DOHH2 (cell line): ENCODE data around the gene CDK4.

ENCODE experiments used
- H3F3A ChIP-seq: fragments of 200-600 bp; sonication (generic), shearing (Covaris generic); 2 replicates; pipeline ENCODE4 v1.6.0; 2016; ENCODE audit warnings: antibody characterized with exemption, mild to moderate bottlenecking; ENCODE audit not compliant: control insufficient read depth, insufficient read depth
- H3K27ac ChIP-seq: fragments of 200-600 bp; sonication (generic); 2 replicates; pipeline ENCODE4 v1.5.1; 2014; ENCODE audit warnings: low read depth, mild to moderate bottlenecking, low read length, moderate library complexity
- H3K27me3 ChIP-seq: fragments of 200-600 bp; sonication (generic); 2 replicates; pipeline ENCODE4 v1.6.1; 2014; ENCODE audit warnings: mild to moderate bottlenecking, low read length, mixed read lengths; ENCODE audit not compliant: control insufficient read depth
- H3K36me3 ChIP-seq: fragments of 200-600 bp; sonication (generic); 2 replicates; pipeline ENCODE4 v1.6.1; 2014; ENCODE audit warnings: mild to moderate bottlenecking, low read length, moderate library complexity, mixed read lengths; ENCODE audit not compliant: control insufficient read depth
- H3K4me1 ChIP-seq: fragments of 200-600 bp; sonication (generic); 2 replicates; pipeline ENCODE4 v1.6.1; 2014; ENCODE audit warnings: mild to moderate bottlenecking, low read length, mixed read lengths; ENCODE audit not compliant: control insufficient read depth
- H3K4me2 ChIP-seq: fragments of 200-600 bp; sonication (generic); 2 replicates; pipeline ENCODE4 v1.6.0; 2014; ENCODE audit warnings: mild to moderate bottlenecking, low read length, moderate library complexity
- H3K4me3 ChIP-seq: fragments of 200-600 bp; sonication (generic); 2 replicates; pipeline ENCODE4 v1.5.1; 2014; ENCODE audit warnings: mild to moderate bottlenecking, low read length, mixed read lengths
- H3K79me2 ChIP-seq: fragments of 200-600 bp; sonication (generic); 2 replicates; pipeline ENCODE4 v1.6.1; 2014; ENCODE audit warnings: mild to moderate bottlenecking, low read length, mixed read lengths; ENCODE audit not compliant: control insufficient read depth
- H3K9me2 ChIP-seq: fragments of 200-600 bp; sonication (generic); replicated peaks from 2 replicates; pipeline ENCODE4 v1.6.1; 2014; ENCODE audit warnings: mild to moderate bottlenecking, low read length, mixed read lengths; ENCODE audit not compliant: control insufficient read depth
- H3K9me3 ChIP-seq: fragments of 200-600 bp; sonication (generic); 2 replicates; pipeline ENCODE4 v1.6.1; 2014; ENCODE audit warnings: antibody characterized with exemption, low read length, mixed read lengths; ENCODE audit not compliant: control insufficient read depth, insufficient read depth
- H4K20me1 ChIP-seq: fragments of 200-600 bp; sonication (generic); 2 replicates; pipeline ENCODE4 v1.6.0; 2014; ENCODE audit warnings: low read depth, mild to moderate bottlenecking, antibody characterized with exemption, low read length, moderate library complexity; ENCODE audit not compliant: control insufficient read depth, insufficient read depth
- EZH2phosphoT487 ChIP-seq: fragments of 200-600 bp; sonication (generic); IDR thresholded peaks from 2 replicates; pipeline ENCODE4 v1.6.1; 2017; ENCODE audit warnings: borderline replicate concordance, mild to moderate bottlenecking, antibody characterized with exemption, low read length, moderate library complexity, mixed read lengths
- TF ChIP-seq, protein P1 (sequence below): fragments of 200-600 bp; sonication (generic); IDR thresholded peaks from one replicate; pipeline ENCODE4 v1.5.1; 2014; ENCODE audit warnings: antibody characterized with exemption, mild to moderate bottlenecking, low read depth, low read length; ENCODE audit not compliant: poor library complexity, severe bottlenecking

CDK4 gene

DNA sequence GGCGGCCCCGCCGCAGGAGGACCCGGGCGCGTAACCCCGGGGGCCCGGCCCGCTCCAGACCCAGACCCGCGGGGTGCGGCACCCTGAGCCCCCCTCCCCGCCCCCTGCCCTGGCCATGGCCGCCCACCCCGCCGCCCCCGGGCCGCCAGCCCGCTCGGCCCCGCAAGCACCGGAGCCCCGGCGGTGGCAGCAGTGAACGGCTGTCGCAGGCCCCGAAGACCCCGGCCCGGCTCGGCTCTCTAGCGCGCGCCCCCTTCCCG lies 3.0 kb upstream of the CDK4 start:
- Histone ChIP-seq H3K36me3 (peaks cover 57% of the 10 kb centered on the region), H3K27me3 (no peaks in the 10 kb centered on the region), H3K9me2 (no peaks in the 10 kb centered on the region), H3K27ac (no peak overlapping the region), H4K20me1 (peaks cover 7% of the 10 kb centered on the region; the same call in 1 of the 2 replicates), H3K4me2 (peak overlapping the region; percentile 96; the same call in 1 of the 2 replicates), H3K9me3 (no peaks in the 10 kb centered on the region), H3K4me3 (peak overlapping the region; percentile 88), H3F3A (peaks cover 19% of the 10 kb centered on the region), H3K4me1 (peaks cover 52% of the 10 kb centered on the region), H3K79me2 (peaks cover 70% of the 10 kb centered on the region)
- no peak for TF ChIP-seq EZH2phosphoT487
- TF ChIP-seq, protein P1, sequence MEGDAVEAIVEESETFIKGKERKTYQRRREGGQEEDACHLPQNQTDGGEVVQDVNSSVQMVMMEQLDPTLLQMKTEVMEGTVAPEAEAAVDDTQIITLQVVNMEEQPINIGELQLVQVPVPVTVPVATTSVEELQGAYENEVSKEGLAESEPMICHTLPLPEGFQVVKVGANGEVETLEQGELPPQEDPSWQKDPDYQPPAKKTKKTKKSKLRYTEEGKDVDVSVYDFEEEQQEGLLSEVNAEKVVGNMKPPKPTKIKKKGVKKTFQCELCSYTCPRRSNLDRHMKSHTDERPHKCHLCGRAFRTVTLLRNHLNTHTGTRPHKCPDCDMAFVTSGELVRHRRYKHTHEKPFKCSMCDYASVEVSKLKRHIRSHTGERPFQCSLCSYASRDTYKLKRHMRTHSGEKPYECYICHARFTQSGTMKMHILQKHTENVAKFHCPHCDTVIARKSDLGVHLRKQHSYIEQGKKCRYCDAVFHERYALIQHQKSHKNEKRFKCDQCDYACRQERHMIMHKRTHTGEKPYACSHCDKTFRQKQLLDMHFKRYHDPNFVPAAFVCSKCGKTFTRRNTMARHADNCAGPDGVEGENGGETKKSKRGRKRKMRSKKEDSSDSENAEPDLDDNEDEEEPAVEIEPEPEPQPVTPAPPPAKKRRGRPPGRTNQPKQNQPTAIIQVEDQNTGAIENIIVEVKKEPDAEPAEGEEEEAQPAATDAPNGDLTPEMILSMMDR, result no peak

DNA sequence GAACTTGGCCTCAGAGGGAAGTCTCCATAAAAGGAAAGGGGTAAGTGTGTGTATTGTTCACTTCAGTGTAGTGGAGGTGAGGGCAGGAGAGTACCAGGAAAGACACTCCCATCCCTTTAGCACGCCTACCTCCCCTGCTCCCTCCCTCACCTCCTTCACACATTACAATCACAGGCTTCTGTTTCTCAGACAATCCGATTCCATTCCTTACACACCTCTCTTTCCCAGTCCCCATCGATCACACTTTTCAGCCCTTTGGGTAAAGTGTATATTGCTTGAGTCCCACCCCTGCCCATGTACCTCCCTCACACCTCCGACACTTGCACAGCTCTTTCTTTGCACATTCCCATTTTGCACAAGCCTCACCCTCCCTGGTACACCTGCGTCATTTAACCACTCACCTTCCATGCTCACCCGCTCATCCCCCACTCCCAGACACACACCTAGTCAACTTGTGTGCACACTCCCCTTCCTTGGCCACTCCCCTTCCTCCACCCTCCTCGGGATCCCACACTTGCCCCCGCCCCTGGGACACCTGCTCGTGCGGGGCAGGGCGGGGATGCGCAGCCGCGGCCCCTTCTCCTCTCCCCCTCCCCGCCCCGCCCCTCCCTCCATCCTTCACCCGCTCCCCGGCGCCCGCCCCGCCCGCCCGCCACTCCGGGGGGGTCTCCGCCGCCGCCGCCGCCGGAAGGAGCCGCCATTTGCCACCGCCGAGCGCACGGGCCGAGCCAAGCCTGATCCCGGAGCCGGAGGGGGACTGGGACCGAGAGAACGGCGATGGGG lies 2.5 kb upstream of the CDK4 start, which contains the start of gene MARCHF9:
Gene MARCHF9, plus strand, starts transcription at position 693 of the 783 bp plus-strand sequence. CDS start 426 bp downstream, outside the sequence.
- no peaks in the 10 kb centered on the region for H3K27me3 ChIP-seq
- peaks cover 52% of the 10 kb centered on the region for H3K4me1 ChIP-seq
- peaks cover 56% of the 10 kb centered on the region for H3K36me3 ChIP-seq
- peaks cover 19% of the 10 kb centered on the region for H3F3A ChIP-seq
- H3K4me2 ChIP-seq, result peak within 1 kb of the TSS; percentile 96
- no peaks in the 10 kb centered on the region for H3K9me3 ChIP-seq
- H4K20me1 ChIP-seq, result peaks cover 2% of the 10 kb centered on the region; the same call in 1 of the 2 replicates
- no peaks in the 10 kb centered on the region for H3K9me2 ChIP-seq
- H3K4me3 ChIP-seq, result peak within 1 kb of the TSS; percentile 88
- peaks cover 69% of the 10 kb centered on the region for H3K79me2 ChIP-seq
- TF ChIP-seq EZH2phosphoT487, result no peak
- TF ChIP-seq, protein P1, result no peak
- H3K27ac ChIP-seq, result peak within 1 kb of the TSS; percentile 79

DNA sequence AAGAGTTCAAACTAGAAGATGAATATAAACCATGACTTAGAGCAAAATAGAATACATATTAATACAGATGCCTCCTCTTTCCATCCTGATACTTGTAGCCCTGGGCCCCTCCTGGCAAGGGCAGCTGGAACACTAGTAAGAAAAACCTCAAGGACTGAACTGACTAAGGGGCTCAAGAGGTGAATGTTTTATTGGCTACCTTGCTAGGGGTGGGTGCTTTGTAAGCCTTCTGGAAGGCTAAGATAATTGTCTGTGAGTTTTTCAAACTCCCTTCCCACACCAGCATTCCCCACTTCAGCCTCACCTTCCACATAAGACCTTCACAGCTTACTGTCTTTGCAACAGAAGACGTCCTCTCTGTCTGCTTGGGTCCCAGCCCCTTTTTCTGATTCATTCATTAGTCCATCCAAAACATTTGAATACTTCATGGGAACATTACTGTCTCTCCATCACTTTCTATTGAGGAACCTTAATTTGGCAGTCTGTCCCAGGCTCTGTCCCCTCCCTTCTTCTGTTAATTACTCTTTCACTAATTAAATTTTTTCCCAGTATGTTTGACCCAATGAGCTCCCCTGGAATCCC lies 1.7 kb upstream of the CDK4 start:
- H3K9me2 ChIP-seq, result no peaks in the 10 kb centered on the region
- H3K4me2 ChIP-seq, result peak overlapping the region; percentile 96
- peaks cover 56% of the 10 kb centered on the region for H3K36me3 ChIP-seq
- no peaks in the 10 kb centered on the region; the same call in 1 of the 2 replicates for H4K20me1 ChIP-seq
- no peaks in the 10 kb centered on the region for H3K27me3 ChIP-seq
- H3K79me2 ChIP-seq, result peaks cover 69% of the 10 kb centered on the region
- peaks cover 47% of the 10 kb centered on the region for H3K4me1 ChIP-seq
- peak overlapping the region; percentile 37 for H3K27ac ChIP-seq
- no peaks in the 10 kb centered on the region for H3K9me3 ChIP-seq
- H3K4me3 ChIP-seq, result peak overlapping the region; percentile 88
- H3F3A ChIP-seq, result peaks cover 19% of the 10 kb centered on the region
- TF ChIP-seq EZH2phosphoT487, result no peak
- TF ChIP-seq, protein P1, result no peak
